Glutamatergic neuron (in vitro differentiated cells): ENCODE results near the gene CCDC78. TPM values are rescaled to one million over a fixed set of nuclear protein-coding genes. Genes with fewer than 3 reads are reported as not detected.

Experiments
- DNase-seq: peaks from one replicate; pipeline ENCODE4 v3.0.0; 2022
- H3K27ac Mint-ChIP-seq: one replicate; pipeline ENCODE4 v1.8.0; 2020; ENCODE audit warnings: mild to moderate bottlenecking, mixed read lengths, inconsistent platforms; ENCODE audit not compliant: unreplicated experiment
- H3K27me3 Mint-ChIP-seq: one replicate; pipeline ENCODE4 v1.8.0; 2020; ENCODE audit warnings: mild to moderate bottlenecking, moderate library complexity, mixed read lengths, inconsistent platforms; ENCODE audit not compliant: unreplicated experiment
- H3K36me3 Mint-ChIP-seq: one replicate; pipeline ENCODE4 v1.8.0; 2020; ENCODE audit warnings: mild to moderate bottlenecking, mixed read lengths, inconsistent platforms; ENCODE audit not compliant: unreplicated experiment
- H3K4me1 Mint-ChIP-seq: one replicate; pipeline ENCODE4 v1.8.0; 2020; ENCODE audit warnings: mild to moderate bottlenecking, low read depth, mixed read lengths, inconsistent platforms; ENCODE audit not compliant: unreplicated experiment
- H3K4me3 Mint-ChIP-seq: one replicate; pipeline ENCODE4 v1.8.0; 2020; ENCODE audit warnings: mild to moderate bottlenecking, mixed read lengths, inconsistent platforms; ENCODE audit not compliant: unreplicated experiment
- H3K9me3 Mint-ChIP-seq: one replicate; pipeline ENCODE4 v1.8.0; 2020; ENCODE audit warnings: mild to moderate bottlenecking, moderate library complexity, mixed read lengths, inconsistent platforms; ENCODE audit not compliant: unreplicated experiment
- CTCF ChIP-seq: fragments of 200-600 bp; sonication (generic); IDR thresholded peaks from one replicate; pipeline ENCODE4 v1.5.0; 2021; ENCODE audit not compliant: partially characterized antibody, unreplicated experiment
- total RNA-seq: library from RNA; stranded (reverse); fragmentation: NEBNext Ultra II Directional; extraction: Animal tissue kit (Norgen Biotek cat#: 25700); gene quantifications from one replicate; pipeline ENCODE4 v1.2.1, GENCODE V29; 2021; ENCODE audit not compliant: unreplicated experiment

The CCDC78 gene
- total RNA-seq, 1 donor from 2014 or later: 18.9 TPM

- Mint-ChIP-seq H3K27ac (no peak overlapping the region), H3K4me3 (no peak overlapping the region), H3K9me3 (peaks cover 7% of the 10 kb centered on the region), H3K27me3 (peaks cover 11% of the 10 kb centered on the region), H3K36me3 (no peaks in the 10 kb centered on the region), H3K4me1 (peaks cover 7% of the 10 kb centered on the region)
- DNase-seq: no peak
- no peak for TF ChIP-seq CTCF
Observed at GRCh38 chr16:676913-677312, 49.3 kb downstream of the CCDC78 start.

- peaks cover 4% of the 10 kb centered on the region for H3K4me1 Mint-ChIP-seq
- peaks cover 8% of the 10 kb centered on the region for H3K27me3 Mint-ChIP-seq
- H3K36me3 Mint-ChIP-seq: no peaks in the 10 kb centered on the region
- H3K4me3 Mint-ChIP-seq: no peak overlapping the region
- no peak for DNase-seq
- peaks cover 6% of the 10 kb centered on the region for H3K9me3 Mint-ChIP-seq
- no peak overlapping the region for H3K27ac Mint-ChIP-seq
- TF ChIP-seq CTCF: no peak
Observed at GRCh38 chr16:676565-676902, 49.7 kb downstream of the CCDC78 start.

GRCh38 chr16:675884-676564 lies 50.2 kb downstream of the CCDC78 start:
- H3K27ac Mint-ChIP-seq: no peak overlapping the region
- H3K36me3 Mint-ChIP-seq: no peaks in the 10 kb centered on the region
- peaks cover 2% of the 10 kb centered on the region for H3K4me1 Mint-ChIP-seq
- H3K27me3 Mint-ChIP-seq: peaks cover 6% of the 10 kb centered on the region
- no peak for DNase-seq
- no peak overlapping the region for H3K4me3 Mint-ChIP-seq
- H3K9me3 Mint-ChIP-seq: peaks cover 6% of the 10 kb centered on the region
- TF ChIP-seq CTCF: no peak

GRCh38 chr16:674968-675883 lies 51.0 kb downstream of the CCDC78 start, which contains the start of gene RHBDL1:
Gene RHBDL1 (plus strand): TSS chr16:675671. CDS start chr16:675791, 120 bp downstream.
- no peak for TF ChIP-seq CTCF
- H3K4me3 Mint-ChIP-seq: peak within 1 kb of the TSS; percentile 46
- peaks cover 6% of the 10 kb centered on the region for H3K9me3 Mint-ChIP-seq

More at GRCh38 chr16:674968-675883, 51.0 kb downstream of the CCDC78 start, which contains the start of gene RHBDL1:
- H3K27ac Mint-ChIP-seq: no peak within 1 kb of the TSS
- no peaks in the 10 kb centered on the region for H3K4me1 Mint-ChIP-seq
- no peaks in the 10 kb centered on the region for H3K36me3 Mint-ChIP-seq
- DNase-seq: peak; percentile 45
- peaks cover 6% of the 10 kb centered on the region for H3K27me3 Mint-ChIP-seq
